ENCODE data around the gene TIAM1.

DNA sequence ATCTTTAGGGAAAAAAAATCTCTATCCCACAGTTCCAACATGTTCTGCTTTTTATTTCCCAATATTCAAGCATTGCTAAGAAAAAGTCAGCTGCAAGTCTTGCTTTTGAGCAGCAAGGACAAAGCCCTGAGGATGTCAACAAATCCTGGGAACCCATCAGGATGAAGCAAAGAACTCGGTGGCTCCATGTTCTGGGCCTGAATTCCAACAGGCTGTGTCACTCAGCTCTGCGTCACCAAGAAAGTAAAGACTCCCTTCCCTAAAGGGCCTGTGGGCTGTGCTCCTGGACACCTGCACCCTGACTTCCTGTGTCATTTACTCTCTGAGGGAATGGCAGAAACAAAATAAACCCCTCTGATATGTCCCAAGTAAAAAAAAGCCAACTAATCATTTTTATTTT lies 95.5 kb downstream of the TIAM1 start:
- TF ChIP-seq, protein P1, sequence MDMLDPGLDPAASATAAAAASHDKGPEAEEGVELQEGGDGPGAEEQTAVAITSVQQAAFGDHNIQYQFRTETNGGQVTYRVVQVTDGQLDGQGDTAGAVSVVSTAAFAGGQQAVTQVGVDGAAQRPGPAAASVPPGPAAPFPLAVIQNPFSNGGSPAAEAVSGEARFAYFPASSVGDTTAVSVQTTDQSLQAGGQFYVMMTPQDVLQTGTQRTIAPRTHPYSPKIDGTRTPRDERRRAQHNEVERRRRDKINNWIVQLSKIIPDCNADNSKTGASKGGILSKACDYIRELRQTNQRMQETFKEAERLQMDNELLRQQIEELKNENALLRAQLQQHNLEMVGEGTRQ (CRISPR knock-in tag; IDR thresholded peaks at IDR 0.05): no peak
- TF ChIP-seq, protein P2, sequence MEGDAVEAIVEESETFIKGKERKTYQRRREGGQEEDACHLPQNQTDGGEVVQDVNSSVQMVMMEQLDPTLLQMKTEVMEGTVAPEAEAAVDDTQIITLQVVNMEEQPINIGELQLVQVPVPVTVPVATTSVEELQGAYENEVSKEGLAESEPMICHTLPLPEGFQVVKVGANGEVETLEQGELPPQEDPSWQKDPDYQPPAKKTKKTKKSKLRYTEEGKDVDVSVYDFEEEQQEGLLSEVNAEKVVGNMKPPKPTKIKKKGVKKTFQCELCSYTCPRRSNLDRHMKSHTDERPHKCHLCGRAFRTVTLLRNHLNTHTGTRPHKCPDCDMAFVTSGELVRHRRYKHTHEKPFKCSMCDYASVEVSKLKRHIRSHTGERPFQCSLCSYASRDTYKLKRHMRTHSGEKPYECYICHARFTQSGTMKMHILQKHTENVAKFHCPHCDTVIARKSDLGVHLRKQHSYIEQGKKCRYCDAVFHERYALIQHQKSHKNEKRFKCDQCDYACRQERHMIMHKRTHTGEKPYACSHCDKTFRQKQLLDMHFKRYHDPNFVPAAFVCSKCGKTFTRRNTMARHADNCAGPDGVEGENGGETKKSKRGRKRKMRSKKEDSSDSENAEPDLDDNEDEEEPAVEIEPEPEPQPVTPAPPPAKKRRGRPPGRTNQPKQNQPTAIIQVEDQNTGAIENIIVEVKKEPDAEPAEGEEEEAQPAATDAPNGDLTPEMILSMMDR (IDR thresholded peaks at IDR 0.05): no peak
- TF ChIP-seq ELF4 (CRISPR knock-in tag; IDR thresholded peaks at IDR 0.05; ENCODE audit: low read depth) (no peak), ETV6 (CRISPR knock-in tag; IDR thresholded peaks at IDR 0.05) (no peak), PRRX2 (CRISPR knock-in tag; IDR thresholded peaks at IDR 0.05) (no peak), TP53 (CRISPR knock-in tag; IDR thresholded peaks at IDR 0.05) (no peak), NFE2L1 (CRISPR knock-in tag; IDR thresholded peaks at IDR 0.05) (no peak), NR2C2 (CRISPR knock-in tag; IDR thresholded peaks at IDR 0.05) (no peak), NFYB (CRISPR knock-in tag; conservative IDR thresholded peaks at IDR 0.05; ENCODE audit: low read depth) (no peak)
- TF ChIP-seq, protein P3, sequence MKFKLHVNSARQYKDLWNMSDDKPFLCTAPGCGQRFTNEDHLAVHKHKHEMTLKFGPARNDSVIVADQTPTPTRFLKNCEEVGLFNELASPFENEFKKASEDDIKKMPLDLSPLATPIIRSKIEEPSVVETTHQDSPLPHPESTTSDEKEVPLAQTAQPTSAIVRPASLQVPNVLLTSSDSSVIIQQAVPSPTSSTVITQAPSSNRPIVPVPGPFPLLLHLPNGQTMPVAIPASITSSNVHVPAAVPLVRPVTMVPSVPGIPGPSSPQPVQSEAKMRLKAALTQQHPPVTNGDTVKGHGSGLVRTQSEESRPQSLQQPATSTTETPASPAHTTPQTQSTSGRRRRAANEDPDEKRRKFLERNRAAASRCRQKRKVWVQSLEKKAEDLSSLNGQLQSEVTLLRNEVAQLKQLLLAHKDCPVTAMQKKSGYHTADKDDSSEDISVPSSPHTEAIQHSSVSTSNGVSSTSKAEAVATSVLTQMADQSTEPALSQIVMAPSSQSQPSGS (CRISPR knock-in tag; IDR thresholded peaks at IDR 0.05; ENCODE audit: borderline replicate concordance, low read depth): no peak
- TF ChIP-seq, protein P4, sequence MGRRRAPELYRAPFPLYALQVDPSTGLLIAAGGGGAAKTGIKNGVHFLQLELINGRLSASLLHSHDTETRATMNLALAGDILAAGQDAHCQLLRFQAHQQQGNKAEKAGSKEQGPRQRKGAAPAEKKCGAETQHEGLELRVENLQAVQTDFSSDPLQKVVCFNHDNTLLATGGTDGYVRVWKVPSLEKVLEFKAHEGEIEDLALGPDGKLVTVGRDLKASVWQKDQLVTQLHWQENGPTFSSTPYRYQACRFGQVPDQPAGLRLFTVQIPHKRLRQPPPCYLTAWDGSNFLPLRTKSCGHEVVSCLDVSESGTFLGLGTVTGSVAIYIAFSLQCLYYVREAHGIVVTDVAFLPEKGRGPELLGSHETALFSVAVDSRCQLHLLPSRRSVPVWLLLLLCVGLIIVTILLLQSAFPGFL (CRISPR knock-in tag; IDR thresholded peaks at IDR 0.05; ENCODE audit: borderline replicate concordance): no peak

Measured in WTC11 (cell line).